Body of pancreas (tissue), 4 donors: ENCODE measurements around the gene GMDS.

Experiments used
- CTCF ChIP-seq, 7 experiments: fragments of 450-650 bp in 4 of 7; fragments of 200-600 bp in 3 of 7; sonication (generic) in 3 of 7; IDR thresholded peaks; one replicate each; pipeline ENCODE4 v1.5.1; 2016 to 2019; ENCODE audit warnings: antibody characterized with exemption in 7 of 7
- POLR2A ChIP-seq, 3 donors: fragments of 450-650 bp; IDR thresholded peaks; one replicate each; pipeline ENCODE4 v1.6.1; 2016; ENCODE audit warnings: antibody characterized with exemption in 3 of 3, mild to moderate bottlenecking in 2 of 3

DNA sequence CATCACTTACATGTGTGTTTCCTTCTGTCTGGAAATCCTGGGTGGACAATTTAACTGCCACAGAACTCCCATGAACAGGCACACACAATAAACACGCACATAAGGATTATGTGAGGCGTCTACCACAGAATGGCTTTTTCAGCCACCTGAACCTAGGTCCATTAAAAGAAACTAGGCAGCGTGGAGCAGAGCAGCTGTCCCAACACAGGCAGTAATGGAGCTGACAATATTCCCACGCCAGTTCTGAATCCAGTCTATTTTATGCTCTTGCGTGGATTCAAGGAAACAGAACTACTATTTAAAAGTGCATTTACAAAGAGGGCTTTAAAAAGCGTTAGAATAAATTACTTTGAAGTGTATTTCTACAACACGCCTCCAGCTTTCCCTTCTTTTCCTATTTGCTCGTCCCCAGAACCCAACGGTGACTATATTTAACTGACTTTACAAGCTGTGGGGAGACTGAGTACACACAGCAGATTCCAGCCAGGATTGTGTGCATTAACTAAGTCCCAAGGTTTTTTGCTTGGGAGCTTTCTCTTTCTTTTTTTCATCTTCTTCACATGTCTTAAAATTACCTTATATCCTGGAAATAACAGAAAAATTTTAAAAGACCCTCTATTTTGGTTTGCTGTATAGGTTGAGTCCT, 95.9 kb downstream of the GMDS start:
- TF ChIP-seq POLR2A (IDR thresholded peaks at IDR 0.05), result peak in 1 of 3 donors; percentile 7
- no peak for TF ChIP-seq CTCF (IDR thresholded peaks at IDR 0.05)
